Left ventricle myocardium inferior (tissue), 1 donor: ENCODE results near the gene R3HDM2. TPM values are rescaled to one million over a fixed set of nuclear protein-coding genes. Genes with fewer than 3 reads are reported as not detected.

ENCODE experiments used
- DNase-seq: peaks from one replicate; pipeline ENCODE4 v3.0.0-alpha.2; 2020
- H3K27ac ChIP-seq: fragments of 200-600 bp; replicated peaks from 2 replicates; pipeline ENCODE4 v1.8.0; 2021
- H3K27me3 ChIP-seq: fragments of 200-600 bp; 2 replicates; pipeline ENCODE4 v1.8.0; 2021; ENCODE audit warnings: low read depth
- H3K36me3 ChIP-seq: fragments of 200-600 bp; 2 replicates; pipeline ENCODE4 v1.8.0; 2021
- H3K4me1 ChIP-seq: fragments of 200-600 bp; 2 replicates; pipeline ENCODE4 v1.8.0; 2021
- H3K4me3 ChIP-seq: fragments of 200-600 bp; 2 replicates; pipeline ENCODE4 v1.8.0; 2021; ENCODE audit warnings: mild to moderate bottlenecking, moderate library complexity
- H3K9me3 ChIP-seq: fragments of 200-600 bp; replicated peaks from 2 replicates; pipeline ENCODE4 v1.8.0; 2021
- CTCF ChIP-seq: fragments of 200-600 bp; IDR thresholded peaks from 2 replicates; pipeline ENCODE4 v1.8.0; 2021; ENCODE audit warnings: antibody characterized with exemption, mild to moderate bottlenecking, borderline replicate concordance
- intact Hi-C: fragments of 100-400 bp; cut with micrococcal nuclease; formaldehyde crosslinking; loops from one replicate; pipeline ENCODE4 v1.11.0; 2022
- total RNA-seq: library from RNA; stranded (reverse); fragmentation: NEBNext Ultra II Directional; extraction: Animal tissue kit (Norgen Biotek cat#: 25700); gene quantifications from one replicate; pipeline ENCODE4 v1.2.1, GENCODE V29; 2021
- donor health status: DM: no; HTN: yes; CAD: no; lungs with severe emphysema.

Gene R3HDM2
- total RNA-seq, 1 donor from 2014 or later = 63.1 TPM

GRCh38 chr12:57334219-57334618 lies 96.6 kb downstream of the R3HDM2 start:
- TF ChIP-seq CTCF = no peak
- H3K4me1 ChIP-seq = peaks cover 1% of the 10 kb centered on the region
- peaks cover 13% of the 10 kb centered on the region for H3K36me3 ChIP-seq
- H3K9me3 ChIP-seq = no peaks in the 10 kb centered on the region
- no peak overlapping the region for H3K4me3 ChIP-seq
- intact Hi-C loops = no loop called here
- no peaks in the 10 kb centered on the region for H3K27me3 ChIP-seq
- H3K27ac ChIP-seq = no peak overlapping the region
- DNase-seq = no peak

GRCh38 chr12:57332646-57333312 lies 98.1 kb downstream of the R3HDM2 start:
- no peaks in the 10 kb centered on the region for H3K4me1 ChIP-seq
- H3K4me3 ChIP-seq = no peak overlapping the region
- no peak for TF ChIP-seq CTCF

GRCh38 chr12:57330992-57331391 lies 99.9 kb downstream of the R3HDM2 start:
- H3K9me3 ChIP-seq = no peaks in the 10 kb centered on the region
- no peak for DNase-seq
- intact Hi-C loops = no loop called here
- H3K4me3 ChIP-seq = no peak overlapping the region
- peaks cover 26% of the 10 kb centered on the region for H3K36me3 ChIP-seq
- H3K27ac ChIP-seq = no peak overlapping the region
- no peak for TF ChIP-seq CTCF
- H3K4me1 ChIP-seq = no peaks in the 10 kb centered on the region
- no peaks in the 10 kb centered on the region for H3K27me3 ChIP-seq

More at GRCh38 chr12:57332646-57333312, 98.1 kb downstream of the R3HDM2 start:
- H3K27me3 ChIP-seq = no peaks in the 10 kb centered on the region
- DNase-seq = no peak
- intact Hi-C loops = no loop called here
- peaks cover 13% of the 10 kb centered on the region for H3K36me3 ChIP-seq
- H3K9me3 ChIP-seq = no peaks in the 10 kb centered on the region
- no peak overlapping the region for H3K27ac ChIP-seq

- no peak overlapping the region for H3K4me3 ChIP-seq
- no peaks in the 10 kb centered on the region for H3K4me1 ChIP-seq
- intact Hi-C loops = no loop called here
- no peaks in the 10 kb centered on the region for H3K27me3 ChIP-seq
- no peak overlapping the region for H3K27ac ChIP-seq
- no peak for TF ChIP-seq CTCF
- no peak for DNase-seq
- peaks cover 26% of the 10 kb centered on the region for H3K36me3 ChIP-seq
- no peaks in the 10 kb centered on the region for H3K9me3 ChIP-seq
These were observed 101.6 kb downstream of the R3HDM2 start for GRCh38 chr12:57329219-57329618.

- H3K9me3 ChIP-seq = no peaks in the 10 kb centered on the region
- no peak overlapping the region for H3K4me3 ChIP-seq
- H3K27ac ChIP-seq = no peak overlapping the region
- H3K4me1 ChIP-seq = peaks cover 3% of the 10 kb centered on the region
- H3K27me3 ChIP-seq = no peaks in the 10 kb centered on the region
- intact Hi-C loops = no loop called here
- peaks cover 14% of the 10 kb centered on the region for H3K36me3 ChIP-seq
- no peak for DNase-seq
- TF ChIP-seq CTCF = no peak
These were observed 105.4 kb downstream of the R3HDM2 start for GRCh38 chr12:57325395-57325794.
